Measurements from ENCODE around the gene PRKRIP1.

The PRKRIP1 gene

GRCh38 chr7:102455596-102455995, 59.4 kb downstream of the PRKRIP1 start:
- H3K36me3 ChIP-seq (ENCODE audit: control insufficient read depth in 2 of 2, insufficient read depth in 1 of 2, low read length in 2 of 2), result peaks cover 8 to 25% of the 10 kb centered on the region in 2 experiments; a peak in 2 of 3 replicates
- peak; percentile 36; the same call in 1 of the 2 replicates for TF ChIP-seq ZIC2 (tag by site-specific recombination; IDR thresholded peaks at IDR 0.05)
- no peak for TF ChIP-seq ZNF202 (tag by site-specific recombination; IDR thresholded peaks at IDR 0.05; ENCODE audit: borderline replicate concordance)
- H3K4me1 ChIP-seq (ENCODE audit: control insufficient read depth, insufficient read depth, low read length), result peaks cover 3% of the 10 kb centered on the region; the same call in 1 of the 2 replicates
- H3K4me3 ChIP-seq (ENCODE audit: low read depth, low read length), result no peak overlapping the region
- ChIA-PET POLR2A (interaction anchor here (2.2 kb wide), 1 partner anchor 10 kb away, joined by 10 read pairs; no protein-coding TSS in a partner anchor), CTCF (interaction anchor here (1.0 to 2.7 kb wide), 2 partner anchors 12 to 51 kb away, joined by 3 to 10 read pairs; no protein-coding TSS in a partner anchor)
- no peak overlapping the region for H3K27ac ChIP-seq (ENCODE audit: extremely low read depth, low read depth, low read length)
- H3K9me3 ChIP-seq (ENCODE audit: control insufficient read depth, insufficient read depth, low read depth, low read length), result no peaks in the 10 kb centered on the region

- ChIA-PET POLR2A (interaction anchor here (0.5 to 2.2 kb wide), 3 partner anchors 9 to 1165 kb away, joined by 3 to 10 read pairs (median 3); no protein-coding TSS in a partner anchor), CTCF (interaction anchor here (0.7 to 2.7 kb wide), 4 partner anchors 11 to 225 kb away, joined by 3 to 10 read pairs (median 3); no protein-coding TSS in a partner anchor)
- Histone ChIP-seq H3K4me1 (ENCODE audit: control insufficient read depth, insufficient read depth, low read length) (peaks cover 3% of the 10 kb centered on the region; the same call in 1 of the 2 replicates), H3K36me3 (ENCODE audit: control insufficient read depth in 2 of 2, insufficient read depth in 1 of 2, low read length in 2 of 2) (peaks cover 8 to 25% of the 10 kb centered on the region in 2 experiments; a peak in 2 of 3 replicates), H3K9me3 (ENCODE audit: control insufficient read depth, insufficient read depth, low read depth, low read length) (no peaks in the 10 kb centered on the region), H3K27ac (ENCODE audit: extremely low read depth, low read depth, low read length) (no peak overlapping the region), H3K4me3 (ENCODE audit: low read depth, low read length) (no peak overlapping the region)
- TF ChIP-seq KLF16 (tag by site-specific recombination; IDR thresholded peaks at IDR 0.05), result no peak
- peak; percentile 42; the same call in 1 of the 2 replicates for TF ChIP-seq KLF10 (tag by site-specific recombination; IDR thresholded peaks at IDR 0.05)
- TF ChIP-seq ZNF394 (tag by site-specific recombination; IDR thresholded peaks at IDR 0.05; ENCODE audit: borderline replicate concordance), result no peak; the same call in 1 of the 2 replicates
- no peak for TF ChIP-seq ZSCAN4 (tag by site-specific recombination; IDR thresholded peaks at IDR 0.05)
- TF ChIP-seq ZNF837 (tag by site-specific recombination; IDR thresholded peaks at IDR 0.05), result no peak
- no peak for TF ChIP-seq BCL11B (tag by site-specific recombination; IDR thresholded peaks at IDR 0.05; ENCODE audit: low read depth)
- TF ChIP-seq PATZ1 (tag by site-specific recombination; IDR thresholded peaks at IDR 0.05), result peak; percentile 96
- TF ChIP-seq ZFP41 (tag by site-specific recombination; IDR thresholded peaks at IDR 0.05; ENCODE audit: borderline replicate concordance), result no peak
- no peak for TF ChIP-seq ZNF23 (tag by site-specific recombination; IDR thresholded peaks at IDR 0.05; ENCODE audit: borderline replicate concordance)
- no peak for TF ChIP-seq ZNF585B (tag by site-specific recombination; IDR thresholded peaks at IDR 0.05)
- TF ChIP-seq HOXD13 (CRISPR knock-in tag; IDR thresholded peaks at IDR 0.05; ENCODE audit: borderline replicate concordance), result no peak
- TF ChIP-seq ZNF701 (tag by site-specific recombination; IDR thresholded peaks at IDR 0.05), result no peak
- TF ChIP-seq ZNF10 (tag by site-specific recombination; IDR thresholded peaks at IDR 0.05), result no peak
- TF ChIP-seq KLF1 (tag by site-specific recombination; IDR thresholded peaks at IDR 0.05), result peak; percentile 44; the same call in 1 of the 2 replicates
- no peak for TF ChIP-seq ZBTB48 (tag by site-specific recombination; IDR thresholded peaks at IDR 0.05)
- no peak for TF ChIP-seq ZNF521 (tag by site-specific recombination; IDR thresholded peaks at IDR 0.05)
- TF ChIP-seq ZNF155 (tag by site-specific recombination; IDR thresholded peaks at IDR 0.05), result no peak
- no peak for TF ChIP-seq ZNF610 (tag by site-specific recombination; IDR thresholded peaks at IDR 0.05; ENCODE audit: borderline replicate concordance)
- TF ChIP-seq ZBTB8A (tag by site-specific recombination; IDR thresholded peaks at IDR 0.05), result no peak
- no peak for TF ChIP-seq ZNF184 (tag by site-specific recombination; IDR thresholded peaks at IDR 0.05)
- TF ChIP-seq ZNF544 (tag by site-specific recombination; IDR thresholded peaks at IDR 0.05), result no peak
- TF ChIP-seq KLF17 (tag by site-specific recombination; IDR thresholded peaks at IDR 0.05), result peak; percentile 80
- no peak for TF ChIP-seq ZNF549 (tag by site-specific recombination; IDR thresholded peaks at IDR 0.05)
- TF ChIP-seq ZBTB20 (tag by site-specific recombination; IDR thresholded peaks at IDR 0.05), result no peak
- TF ChIP-seq ZNF596 (tag by site-specific recombination; IDR thresholded peaks at IDR 0.05), result no peak
- no peak for TF ChIP-seq ZNF529 (tag by site-specific recombination; IDR thresholded peaks at IDR 0.05; ENCODE audit: insufficient replicate concordance)
- TF ChIP-seq GLIS1 (tag by site-specific recombination; IDR thresholded peaks at IDR 0.05), result peak; percentile 32; the same call in 1 of the 2 replicates
- no peak for TF ChIP-seq BCL11A (tag by site-specific recombination; IDR thresholded peaks at IDR 0.05; ENCODE audit: low read depth)
- TF ChIP-seq ZNF16 (tag by site-specific recombination; IDR thresholded peaks at IDR 0.05; ENCODE audit: low read depth), result no peak
- no peak for TF ChIP-seq ZNF558 (tag by site-specific recombination; IDR thresholded peaks at IDR 0.05)
- no peak for TF ChIP-seq REPIN1 (tag by site-specific recombination; IDR thresholded peaks at IDR 0.05; ENCODE audit: low read depth)
Measured at GRCh38 chr7:102456327-102456726, 60.2 kb downstream of the PRKRIP1 start.
